NCI-H2171 (cell line): ENCODE measurements around the gene SNX32.

Experiments used
- DNase-seq: peaks from one replicate; lab custom pipeline; 2025; lab: John Stamatoyannopoulos, UW

The SNX32 gene

GRCh38 chr11:65856689-65857499 lies 23.1 kb downstream of the SNX32 start:
- DNase-seq, result no peak

- DNase-seq, result no peak
These were observed 23.7 kb downstream of the SNX32 start for GRCh38 chr11:65857500-65857852.

DNA sequence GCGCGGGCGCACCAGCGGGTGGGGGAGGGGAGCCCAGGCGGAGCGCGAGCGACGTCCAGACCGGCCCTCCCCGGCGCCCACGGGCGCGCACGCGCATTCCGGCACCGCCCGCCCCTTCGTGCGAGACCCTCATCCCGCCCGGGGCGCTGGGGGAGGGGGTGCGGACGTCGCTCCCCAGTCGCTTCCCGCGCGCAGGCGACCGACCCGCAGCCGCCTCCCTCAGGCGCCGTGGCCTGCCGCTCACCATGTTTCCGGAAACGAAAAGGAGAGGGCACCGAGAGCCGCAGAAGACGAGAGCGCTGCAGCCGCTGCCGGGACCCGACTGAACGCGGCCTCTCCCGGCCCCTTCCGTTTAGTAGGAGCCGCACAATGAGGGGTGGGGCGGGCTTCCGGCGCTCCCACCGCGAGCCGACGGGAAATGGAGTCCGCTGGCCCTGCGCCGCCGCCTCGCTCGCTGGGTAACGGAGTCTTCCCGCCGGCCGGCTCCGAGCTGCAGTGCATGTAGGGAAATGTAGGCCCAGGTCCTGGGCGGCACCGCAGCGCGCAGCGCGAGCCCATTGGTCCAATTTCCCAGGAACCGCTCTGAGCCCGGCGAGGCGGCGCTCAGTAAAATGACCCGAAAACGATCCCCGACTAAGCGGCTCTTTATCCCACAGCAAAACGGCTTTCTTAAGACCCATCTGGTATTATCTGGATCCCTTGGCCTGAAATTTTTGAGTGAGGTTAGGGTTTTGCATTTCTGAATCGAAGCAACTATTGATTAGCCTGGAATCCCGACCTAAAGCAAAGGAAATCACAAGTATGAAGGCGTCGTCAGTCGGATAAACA lies 24.3 kb downstream of the SNX32 start, which contains the start of gene CFL1:
Gene CFL1 (minus strand): TSS at position 328 of the 828 bp plus-strand sequence. CDS start 81 bp downstream, at position 247.
- DNase-seq, result peak; percentile 95

GRCh38 chr11:65858681-65859087 lies 24.9 kb downstream of the SNX32 start:
- DNase-seq, result no peak

- DNase-seq, result peak; percentile 99
These were observed 25.5 kb downstream of the SNX32 start for GRCh38 chr11:65859095-65859811.

- no peak for DNase-seq
These were observed 26.1 kb downstream of the SNX32 start for GRCh38 chr11:65859812-65860277.

GRCh38 chr11:65860278-65861164 lies 26.8 kb downstream of the SNX32 start, which contains the start of gene MUS81:
TSS of gene MUS81 (plus strand) at chr11:65860433. CDS start at chr11:65860754, 321 bp downstream.
- peak; percentile 98 for DNase-seq

- DNase-seq, result no peak
These were observed 27.4 kb downstream of the SNX32 start for GRCh38 chr11:65861165-65861505.

GRCh38 chr11:65861533-65862183 lies 27.9 kb downstream of the SNX32 start:
- no peak for DNase-seq

DNA sequence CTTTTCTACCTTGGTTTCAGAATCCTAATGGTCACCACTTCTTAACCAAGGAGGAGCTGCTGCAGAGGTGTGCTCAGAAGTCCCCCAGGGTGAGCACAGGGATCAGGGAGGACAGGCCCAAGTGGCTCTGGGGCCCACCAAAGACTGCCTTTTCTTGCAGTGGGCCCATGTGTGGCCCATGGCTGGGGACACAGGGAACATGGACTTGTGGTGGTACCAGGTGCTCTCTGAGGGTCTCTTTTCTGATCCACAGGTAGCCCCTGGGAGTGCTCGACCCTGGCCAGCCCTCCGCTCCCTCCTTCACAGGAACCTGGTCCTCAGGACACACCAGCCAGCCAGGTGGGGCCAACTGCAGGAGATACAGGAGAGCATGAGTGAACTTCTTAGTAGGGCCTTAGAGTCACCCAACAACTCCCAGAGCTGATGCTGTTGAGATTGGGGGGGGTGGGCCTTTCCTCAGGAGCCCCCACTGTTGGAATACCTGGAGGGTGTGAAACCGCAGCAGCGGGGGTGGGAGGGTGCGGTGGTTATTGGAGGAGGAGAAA lies 28.5 kb downstream of the SNX32 start:
- DNase-seq, result no peak

GRCh38 chr11:65862941-65863888 lies 29.5 kb downstream of the SNX32 start:
- DNase-seq, result no peak

- DNase-seq, result no peak
These were observed 30.3 kb downstream of the SNX32 start for GRCh38 chr11:65863889-65864705.

DNA sequence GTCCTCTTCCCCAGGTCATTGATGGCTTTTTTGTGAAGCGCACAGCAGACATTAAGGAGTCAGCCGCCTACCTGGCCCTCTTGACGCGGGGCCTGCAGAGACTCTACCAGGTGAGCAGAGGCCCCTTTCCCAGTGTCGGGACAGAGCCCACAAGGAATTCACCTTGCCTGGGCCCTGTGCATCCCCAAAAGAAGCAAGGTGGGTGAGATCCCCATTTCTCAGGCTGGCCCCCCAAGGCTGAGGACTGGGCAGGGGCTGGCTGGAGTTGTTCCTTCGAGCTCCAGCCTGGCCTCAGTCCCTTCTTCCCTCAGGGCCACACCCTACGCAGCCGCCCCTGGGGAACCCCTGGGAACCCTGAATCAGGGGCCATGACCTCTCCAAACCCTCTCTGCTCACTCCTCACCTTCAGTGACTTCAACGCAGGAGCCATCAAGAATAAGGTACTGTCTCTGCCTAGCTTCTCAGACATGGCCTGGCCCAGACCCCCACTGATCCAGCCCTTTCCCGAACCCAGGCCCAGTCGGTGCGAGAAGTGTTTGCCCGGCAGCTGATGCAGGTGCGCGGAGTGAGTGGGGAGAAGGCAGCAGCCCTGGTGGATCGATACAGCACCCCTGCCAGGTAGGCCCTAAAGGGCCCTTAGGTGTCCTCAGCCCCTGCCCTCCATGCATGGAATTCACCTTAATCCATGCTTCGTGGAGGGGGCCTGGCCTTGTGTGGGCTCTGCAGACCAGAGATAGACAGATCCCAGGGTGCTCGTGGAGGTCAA lies 31.1 kb downstream of the SNX32 start:
- no peak for DNase-seq

DNA sequence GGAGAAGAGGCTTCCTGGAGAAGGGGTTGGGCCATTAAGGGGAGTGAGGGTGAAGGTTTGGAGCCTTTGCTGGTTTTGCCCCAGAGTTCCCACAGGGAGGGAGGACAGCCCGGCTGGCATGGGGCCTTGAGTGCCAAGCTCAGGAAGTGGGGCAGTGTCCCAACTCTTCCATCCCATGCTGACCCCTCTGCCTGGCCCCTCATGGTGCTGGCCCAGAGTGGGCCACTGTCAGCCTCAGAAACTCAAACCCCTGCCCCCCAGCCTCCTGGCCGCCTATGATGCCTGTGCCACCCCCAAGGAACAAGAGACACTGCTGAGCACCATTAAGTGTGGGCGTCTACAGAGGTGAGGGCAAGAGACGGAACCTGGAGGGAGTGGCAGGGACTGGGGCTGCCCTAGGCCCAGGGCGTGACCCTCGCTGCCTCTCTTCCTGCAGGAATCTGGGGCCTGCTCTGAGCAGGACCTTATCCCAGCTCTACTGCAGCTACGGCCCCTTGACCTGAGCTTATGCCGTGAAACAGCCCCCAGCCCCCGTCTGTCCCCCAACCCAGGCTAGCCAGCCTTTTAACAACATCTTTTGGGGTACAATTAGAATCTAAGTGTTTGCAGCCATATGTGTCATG lies 31.9 kb downstream of the SNX32 start:
- no peak for DNase-seq

DNA sequence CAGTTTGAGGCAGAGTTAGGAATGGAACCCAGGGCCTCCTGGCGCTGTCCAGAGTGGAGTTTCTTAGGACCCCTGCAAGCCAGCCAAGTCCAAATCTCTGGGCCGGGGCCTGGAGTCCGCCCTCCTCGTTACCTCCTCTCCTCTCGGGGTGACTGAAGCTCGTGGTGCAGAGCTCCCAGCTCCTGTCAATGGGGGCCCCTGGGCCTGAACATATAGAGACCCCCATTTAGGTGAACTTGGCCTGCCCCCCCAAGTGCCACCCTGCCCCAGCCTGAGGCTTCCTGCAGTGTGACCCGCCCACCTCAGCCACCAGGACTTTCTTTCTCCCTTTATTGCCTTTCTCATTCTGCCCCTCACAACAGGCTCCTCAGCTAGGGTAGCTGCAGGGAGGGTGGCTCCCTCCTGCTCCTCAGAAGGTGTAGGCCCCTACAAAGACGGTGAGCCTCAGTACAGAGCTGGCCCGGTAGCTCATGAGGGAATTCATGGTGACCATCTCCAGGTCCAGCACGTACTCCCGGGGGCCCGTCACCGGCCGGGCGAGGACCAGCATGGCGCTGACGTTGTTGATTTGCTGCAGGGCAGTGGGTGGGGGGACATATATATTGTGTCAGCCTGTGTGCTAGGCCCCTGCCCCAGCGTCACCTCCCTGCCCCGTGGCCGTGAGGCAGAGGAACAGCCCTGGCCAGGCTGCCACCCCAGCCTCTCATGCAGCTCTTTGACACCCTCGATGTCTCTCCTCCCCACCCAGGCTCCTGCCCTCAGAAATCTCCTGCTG lies 32.9 kb downstream of the SNX32 start:
- DNase-seq, result no peak

GRCh38 chr11:65867284-65868071 lies 33.7 kb downstream of the SNX32 start:
- no peak for DNase-seq
